ENCODE data around the gene N4BP3.

N4BP3 gene

GRCh38 chr5:178145965-178146820 is 32.9 kb downstream of the N4BP3 start:
- Histone ChIP-seq H3K9me2 (replicated peaks; ENCODE audit: insufficient read depth, low read length) (no peaks in the 10 kb centered on the region), H3K4me3 (ENCODE audit: low read length) (no peak overlapping the region), H3K79me2 (ENCODE audit: low read length) (peaks cover 18% of the 10 kb centered on the region), H3K27ac (ENCODE audit: low read length) (no peak overlapping the region), H3K36me3 (replicated peaks; ENCODE audit: insufficient read depth, low read length) (peaks cover 10% of the 10 kb centered on the region; the same call in 1 of the 2 replicates), H3K4me2 (ENCODE audit: low read depth, low read length) (no peak overlapping the region), H3K27me3 (replicated peaks; ENCODE audit: insufficient read depth, low read length) (no peaks in the 10 kb centered on the region), H2AFZ (ENCODE audit: low read length) (no peak overlapping the region), H3K9ac (ENCODE audit: low read length) (no peak overlapping the region), H3K4me1 (ENCODE audit: low read length) (no peaks in the 10 kb centered on the region), H3K9me3 (replicated peaks; ENCODE audit: insufficient read depth, low read length) (no peaks in the 10 kb centered on the region), H4K20me1 (ENCODE audit: insufficient read depth, low read length) (peaks cover 5% of the 10 kb centered on the region; the same call in 1 of the 2 replicates), H3F3A (ENCODE audit: insufficient read depth, low read length) (peaks cover 11% of the 10 kb centered on the region)
- DNase-seq: peak; percentile 75
- peak; percentile 83 for TF ChIP-seq CTCF (IDR thresholded peaks at IDR 0.05; ENCODE audit: low read length)
- TF ChIP-seq EZH2 (optimal IDR thresholded peaks at IDR 0.05; ENCODE audit: low read depth, low read length): no peak
- no peak for TF ChIP-seq EZH2phosphoT487 (IDR thresholded peaks at IDR 0.05; ENCODE audit: low read length)

GRCh38 chr5:178147406-178147805 is 34.1 kb downstream of the N4BP3 start:
- Histone ChIP-seq H3K9ac (ENCODE audit: low read length) (no peak overlapping the region), H3K9me3 (replicated peaks; ENCODE audit: insufficient read depth, low read length) (no peaks in the 10 kb centered on the region), H3K9me2 (replicated peaks; ENCODE audit: insufficient read depth, low read length) (no peaks in the 10 kb centered on the region), H3K36me3 (replicated peaks; ENCODE audit: insufficient read depth, low read length) (peaks cover 11% of the 10 kb centered on the region; the same call in 1 of the 2 replicates), H3K4me2 (ENCODE audit: low read depth, low read length) (no peak overlapping the region), H3K27me3 (replicated peaks; ENCODE audit: insufficient read depth, low read length) (no peaks in the 10 kb centered on the region), H3F3A (ENCODE audit: insufficient read depth, low read length) (peaks cover 11% of the 10 kb centered on the region), H3K4me3 (ENCODE audit: low read length) (no peak overlapping the region), H3K4me1 (ENCODE audit: low read length) (no peaks in the 10 kb centered on the region), H2AFZ (ENCODE audit: low read length) (no peak overlapping the region), H3K79me2 (ENCODE audit: low read length) (peaks cover 30% of the 10 kb centered on the region), H4K20me1 (ENCODE audit: insufficient read depth, low read length) (peaks cover 5% of the 10 kb centered on the region; the same call in 1 of the 2 replicates), H3K27ac (ENCODE audit: low read length) (no peak overlapping the region)
- no peak for DNase-seq
- no peak for TF ChIP-seq EZH2phosphoT487 (IDR thresholded peaks at IDR 0.05; ENCODE audit: low read length)

GRCh38 chr5:178149199-178149932 is 36.0 kb downstream of the N4BP3 start:
- Histone ChIP-seq H3K4me1 (ENCODE audit: low read length) (no peaks in the 10 kb centered on the region), H3K4me2 (ENCODE audit: low read depth, low read length) (no peak overlapping the region), H3K9me2 (replicated peaks; ENCODE audit: insufficient read depth, low read length) (no peaks in the 10 kb centered on the region), H3K9me3 (replicated peaks; ENCODE audit: insufficient read depth, low read length) (no peaks in the 10 kb centered on the region), H4K20me1 (ENCODE audit: insufficient read depth, low read length) (peaks cover 5% of the 10 kb centered on the region; the same call in 1 of the 2 replicates), H3K36me3 (replicated peaks; ENCODE audit: insufficient read depth, low read length) (peaks cover 11% of the 10 kb centered on the region; the same call in 1 of the 2 replicates), H3F3A (ENCODE audit: insufficient read depth, low read length) (peaks cover 11% of the 10 kb centered on the region), H3K27me3 (replicated peaks; ENCODE audit: insufficient read depth, low read length) (no peaks in the 10 kb centered on the region), H3K4me3 (ENCODE audit: low read length) (no peak overlapping the region), H3K27ac (ENCODE audit: low read length) (no peak overlapping the region), H3K79me2 (ENCODE audit: low read length) (peaks cover 43% of the 10 kb centered on the region), H2AFZ (ENCODE audit: low read length) (no peak overlapping the region), H3K9ac (ENCODE audit: low read length) (no peak overlapping the region)
- DNase-seq: no peak
- TF ChIP-seq EZH2 (optimal IDR thresholded peaks at IDR 0.05; ENCODE audit: low read depth, low read length): no peak
- TF ChIP-seq CTCF (IDR thresholded peaks at IDR 0.05; ENCODE audit: low read length): no peak
- TF ChIP-seq EZH2phosphoT487 (IDR thresholded peaks at IDR 0.05; ENCODE audit: low read length): no peak
